Panc1 (cell line): ENCODE data around the gene ERO1B.

Experiments
- POLR2AphosphoS5 ChIP-seq: IDR thresholded peaks from 2 replicates; pipeline ENCODE4 v1.6.1; 2012; ENCODE audit warnings: mild to moderate bottlenecking, low read depth, low read length, moderate library complexity
- TF ChIP-seq, protein P1 (sequence below): fragments of 450-650 bp; IDR thresholded peaks from 2 replicates; pipeline ENCODE4 v1.5.1; 2017; ENCODE audit warnings: mild to moderate bottlenecking

GRCh38 chr1:236281654-236282424 is at the start of gene ERO1B:
- TF ChIP-seq, protein P1, sequence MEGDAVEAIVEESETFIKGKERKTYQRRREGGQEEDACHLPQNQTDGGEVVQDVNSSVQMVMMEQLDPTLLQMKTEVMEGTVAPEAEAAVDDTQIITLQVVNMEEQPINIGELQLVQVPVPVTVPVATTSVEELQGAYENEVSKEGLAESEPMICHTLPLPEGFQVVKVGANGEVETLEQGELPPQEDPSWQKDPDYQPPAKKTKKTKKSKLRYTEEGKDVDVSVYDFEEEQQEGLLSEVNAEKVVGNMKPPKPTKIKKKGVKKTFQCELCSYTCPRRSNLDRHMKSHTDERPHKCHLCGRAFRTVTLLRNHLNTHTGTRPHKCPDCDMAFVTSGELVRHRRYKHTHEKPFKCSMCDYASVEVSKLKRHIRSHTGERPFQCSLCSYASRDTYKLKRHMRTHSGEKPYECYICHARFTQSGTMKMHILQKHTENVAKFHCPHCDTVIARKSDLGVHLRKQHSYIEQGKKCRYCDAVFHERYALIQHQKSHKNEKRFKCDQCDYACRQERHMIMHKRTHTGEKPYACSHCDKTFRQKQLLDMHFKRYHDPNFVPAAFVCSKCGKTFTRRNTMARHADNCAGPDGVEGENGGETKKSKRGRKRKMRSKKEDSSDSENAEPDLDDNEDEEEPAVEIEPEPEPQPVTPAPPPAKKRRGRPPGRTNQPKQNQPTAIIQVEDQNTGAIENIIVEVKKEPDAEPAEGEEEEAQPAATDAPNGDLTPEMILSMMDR: no peak
- TF ChIP-seq POLR2AphosphoS5: peak; percentile 60
